GM12878 (cell line): ENCODE results near the gene TYK2. TPM values are rescaled to one million over a fixed set of nuclear protein-coding genes. Genes with fewer than 3 reads are reported as not detected.

Source experiments
- BCL3 ChIP-seq: IDR thresholded peaks from 2 replicates; pipeline ENCODE4 v1.6.1; 2011; ENCODE audit warnings: borderline replicate concordance, low read depth, mild to moderate bottlenecking, moderate library complexity, low read length; ENCODE audit not compliant: insufficient read depth, poor library complexity, severe bottlenecking
- BHLHE40 ChIP-seq, 2 experiments: fragments of 450-650 bp in 1 of 2; IDR thresholded peaks; 2 replicates each; pipeline ENCODE4 v1.6.1; 2011 to 2017; ENCODE audit warnings: low read depth in 2 of 2, borderline replicate concordance in 1 of 2, improper control_type of control experiment in 1 of 2, low read length in 1 of 2, mild to moderate bottlenecking in 1 of 2
- BMI1 ChIP-seq: fragments of 450-650 bp; IDR thresholded peaks from 2 replicates; pipeline ENCODE4 v1.6.1; 2016; ENCODE audit warnings: mild to moderate bottlenecking, moderate library complexity, borderline replicate concordance
- CHD2 ChIP-seq: IDR thresholded peaks from 2 replicates; pipeline ENCODE4 v1.6.1; 2011; ENCODE audit warnings: low read depth, low read length, improper control_type of control experiment, borderline replicate concordance
- CREB1 ChIP-seq: IDR thresholded peaks from 2 replicates; pipeline ENCODE4 v1.6.1; 2012; ENCODE audit warnings: low read depth, mild to moderate bottlenecking, inconsistent platforms
- DPF2 ChIP-seq: fragments of 450-650 bp; IDR thresholded peaks from 2 replicates; pipeline ENCODE4 v1.6.1; 2017; ENCODE audit warnings: mild to moderate bottlenecking
- EGR1 ChIP-seq, 2 experiments: IDR thresholded peaks; 1 replicate in 1 of 2; 2 replicates in 1 of 2; pipeline ENCODE4 v1.6.1; 2011 to 2012; ENCODE audit warnings: low read depth in 2 of 2, low read length in 2 of 2, borderline replicate concordance in 1 of 2, mild to moderate bottlenecking in 1 of 2, moderate library complexity in 1 of 2
- ETV6 ChIP-seq, 2 experiments: fragments of 450-650 bp in 1 of 2; IDR thresholded peaks in 1 of 2; conservative IDR thresholded peaks in 1 of 2; 2 replicates each; pipeline ENCODE4 v1.6.1; 2014; ENCODE audit warnings: antibody characterized with exemption in 1 of 2, borderline replicate concordance in 1 of 2, low read depth in 1 of 2, mild to moderate bottlenecking in 1 of 2, moderate library complexity in 1 of 2
- IKZF1 ChIP-seq: fragments of 450-650 bp; conservative IDR thresholded peaks from 2 replicates; pipeline ENCODE4 v1.6.1; 2017; ENCODE audit warnings: antibody characterized with exemption, mild to moderate bottlenecking
- MTA2 ChIP-seq: fragments of 450-650 bp; IDR thresholded peaks from 2 replicates; pipeline ENCODE4 v1.6.1; 2016; ENCODE audit warnings: low read depth, mild to moderate bottlenecking, moderate library complexity
- NBN ChIP-seq: fragments of 450-650 bp; IDR thresholded peaks from 2 replicates; pipeline ENCODE4 v1.6.1; 2016
- NKRF ChIP-seq: fragments of 450-650 bp; conservative IDR thresholded peaks from 2 replicates; pipeline ENCODE4 v1.6.1; 2017; ENCODE audit warnings: mild to moderate bottlenecking, moderate library complexity
- NR2F1 ChIP-seq: fragments of 450-650 bp; conservative IDR thresholded peaks from 2 replicates; pipeline ENCODE4 v1.6.1; 2017; ENCODE audit warnings: mild to moderate bottlenecking
- NRF1 ChIP-seq: conservative IDR thresholded peaks from 2 replicates; pipeline ENCODE4 v1.6.1; 2011; ENCODE audit warnings: mild to moderate bottlenecking, low read depth, low read length, improper control_type of control experiment
- PAX5 ChIP-seq: IDR thresholded peaks from 2 replicates; pipeline ENCODE4 v1.6.1; 2011; ENCODE audit warnings: low read depth, low read length, borderline replicate concordance
- POLR2A ChIP-seq: IDR thresholded peaks from 2 replicates; pipeline ENCODE4 v1.6.1; 2011; ENCODE audit warnings: low read depth, mild to moderate bottlenecking, low read length
- POLR2AphosphoS2 ChIP-seq: IDR thresholded peaks from 2 replicates; pipeline ENCODE4 v1.6.1; 2011; ENCODE audit warnings: low read depth, mild to moderate bottlenecking, low read length, improper control_type of control experiment, moderate library complexity
- POLR2AphosphoS5 ChIP-seq: IDR thresholded peaks from 2 replicates; pipeline ENCODE4 v1.6.1; 2011; ENCODE audit warnings: mild to moderate bottlenecking, low read length, inconsistent platforms
- RUNX3 ChIP-seq: IDR thresholded peaks from 2 replicates; pipeline ENCODE4 v1.6.1; 2012; ENCODE audit warnings: low read length, inconsistent platforms
- STAT1 ChIP-seq: fragments of 450-650 bp; conservative IDR thresholded peaks from 2 replicates; pipeline ENCODE4 v1.6.1; 2014; ENCODE audit warnings: antibody characterized with exemption, mild to moderate bottlenecking
- TCF3 ChIP-seq: IDR thresholded peaks from 2 replicates; pipeline ENCODE4 v1.6.1; 2012; ENCODE audit warnings: low read depth, mild to moderate bottlenecking, low read length, borderline replicate concordance; ENCODE audit not compliant: insufficient read depth
- WRNIP1 ChIP-seq: IDR thresholded peaks from 2 replicates; pipeline ENCODE4 v1.6.1; 2011; ENCODE audit warnings: low read depth, low read length, improper control_type of control experiment, borderline replicate concordance
- ZNF274 ChIP-seq: IDR thresholded peaks from one replicate; pipeline ENCODE4 v1.8.0; 2011; ENCODE audit not compliant: insufficient read length, insufficient read depth
- polyA plus RNA-seq, 11 experiments: library from polyadenylated mRNA; depleted of rRNA in 4 of 11; unstranded in 6 of 11; stranded (reverse) in 5 of 11; fragments of >200 nt; fragmentation: Nextera tagmentation in 4 of 11; fragmentation: Illumina TruSeq in 1 of 11; extraction: Ambion mirVana in 4 of 11; extraction: Trizol in 1 of 11; gene quantifications; 1 replicate in 1 of 11; 2 replicates in 10 of 11; pipeline versions ENCODE4 v1.2.1 to v1.2.3, GENCODE V29; 2011 to 2016; ENCODE audit warnings: inconsistent platforms in 2 of 11, missing spikeins in 2 of 11, low read depth in 1 of 11
- total RNA-seq, 4 experiments: library from RNA; depleted of rRNA in 3 of 4; stranded (reverse); fragments of >200 nt in 3 of 4; fragmentation: Illumina TruSeq in 1 of 4; extraction: Trizol in 1 of 4; gene quantifications; 2 replicates each; pipeline versions ENCODE4 v1.2.1 to v1.2.3, GENCODE V29; 2013 to 2021
- TF ChIP-seq, protein P1 (sequence below): fragments of 450-650 bp; IDR thresholded peaks from 2 replicates; pipeline ENCODE4 v1.6.1; 2017; ENCODE audit warnings: mild to moderate bottlenecking, moderate library complexity

The TYK2 gene
- total and polyA plus RNA-seq, 10 of the 15 experiments (the other 5 are each of a cell fraction or from before 2014, with no cell fraction given), result 36.4 to 364 (median 179) TPM

- TF ChIP-seq NKRF (peak; percentile 39; the same call in 1 of the 2 replicates), ZNF274 (no peak), PAX5 (peak; percentile 45; the same call in 1 of the 2 replicates), MTA2 (peak; percentile 66), WRNIP1 (no peak), POLR2AphosphoS5 (peak; percentile 76), BHLHE40 (IDR thresholded peaks at IDR 0.05; ENCODE audit: borderline replicate concordance in 1 of 2, low read depth in 2 of 2, low read length in 1 of 2) (peak in 1 of 2 experiments; percentile 42; a peak in 2 of 4 replicates), EGR1 (IDR thresholded peaks at IDR 0.05; ENCODE audit: borderline replicate concordance in 1 of 2, low read depth in 2 of 2, low read length in 2 of 2) (peak in 1 of 2 experiments; percentile 47; a peak in 1 of 3 replicates), POLR2A (peak; percentile 85), NRF1 (0 out of 2 replicates have a peak, but pooled peaks have one; percentile 1), TCF3 (0 out of 2 replicates have a peak, but pooled peaks have one; percentile 18), BMI1 (no peak), IKZF1 (peak; percentile 52; the same call in 1 of the 2 replicates), CREB1 (no peak), RUNX3 (peak; percentile 81), DPF2 (peak; percentile 68), POLR2AphosphoS2 (0 out of 2 replicates have a peak, but pooled peaks have one; percentile 40), BCL3 (peak; percentile 49), NR2F1 (0 out of 2 replicates have a peak, but pooled peaks have one; percentile 31), NBN (0 out of 2 replicates have a peak, but pooled peaks have one; percentile 55), ETV6 (conservative IDR thresholded peaks at IDR 0.05 in 1 of 2, IDR thresholded peaks at IDR 0.05 in 1 of 2; ENCODE audit: borderline replicate concordance in 1 of 2, low read depth in 1 of 2) (peak in 1 of 2 experiments; percentile 45; a peak in 1 of 4 replicates), STAT1 (no peak), CHD2 (0 out of 2 replicates have a peak, but pooled peaks have one; percentile 8)
- TF ChIP-seq, protein P1, sequence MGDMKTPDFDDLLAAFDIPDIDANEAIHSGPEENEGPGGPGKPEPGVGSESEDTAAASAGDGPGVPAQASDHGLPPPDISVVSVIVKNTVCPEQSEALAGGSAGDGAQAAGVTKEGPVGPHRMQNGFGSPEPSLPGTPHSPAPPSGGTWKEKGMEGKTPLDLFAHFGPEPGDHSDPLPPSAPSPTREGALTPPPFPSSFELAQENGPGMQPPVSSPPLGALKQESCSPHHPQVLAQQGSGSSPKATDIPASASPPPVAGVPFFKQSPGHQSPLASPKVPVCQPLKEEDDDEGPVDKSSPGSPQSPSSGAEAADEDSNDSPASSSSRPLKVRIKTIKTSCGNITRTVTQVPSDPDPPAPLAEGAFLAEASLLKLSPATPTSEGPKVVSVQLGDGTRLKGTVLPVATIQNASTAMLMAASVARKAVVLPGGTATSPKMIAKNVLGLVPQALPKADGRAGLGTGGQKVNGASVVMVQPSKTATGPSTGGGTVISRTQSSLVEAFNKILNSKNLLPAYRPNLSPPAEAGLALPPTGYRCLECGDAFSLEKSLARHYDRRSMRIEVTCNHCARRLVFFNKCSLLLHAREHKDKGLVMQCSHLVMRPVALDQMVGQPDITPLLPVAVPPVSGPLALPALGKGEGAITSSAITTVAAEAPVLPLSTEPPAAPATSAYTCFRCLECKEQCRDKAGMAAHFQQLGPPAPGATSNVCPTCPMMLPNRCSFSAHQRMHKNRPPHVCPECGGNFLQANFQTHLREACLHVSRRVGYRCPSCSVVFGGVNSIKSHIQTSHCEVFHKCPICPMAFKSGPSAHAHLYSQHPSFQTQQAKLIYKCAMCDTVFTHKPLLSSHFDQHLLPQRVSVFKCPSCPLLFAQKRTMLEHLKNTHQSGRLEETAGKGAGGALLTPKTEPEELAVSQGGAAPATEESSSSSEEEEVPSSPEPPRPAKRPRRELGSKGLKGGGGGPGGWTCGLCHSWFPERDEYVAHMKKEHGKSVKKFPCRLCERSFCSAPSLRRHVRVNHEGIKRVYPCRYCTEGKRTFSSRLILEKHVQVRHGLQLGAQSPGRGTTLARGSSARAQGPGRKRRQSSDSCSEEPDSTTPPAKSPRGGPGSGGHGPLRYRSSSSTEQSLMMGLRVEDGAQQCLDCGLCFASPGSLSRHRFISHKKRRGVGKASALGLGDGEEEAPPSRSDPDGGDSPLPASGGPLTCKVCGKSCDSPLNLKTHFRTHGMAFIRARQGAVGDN, result peak; percentile 50; the same call in 1 of the 2 replicates
Observed at GRCh38 chr19:10339380-10339960, 40.9 kb downstream of the TYK2 start, which contains the start of gene ICAM3 (continued).
